ENCODE measurements around the gene SLC39A11.

The SLC39A11 gene

DNA sequence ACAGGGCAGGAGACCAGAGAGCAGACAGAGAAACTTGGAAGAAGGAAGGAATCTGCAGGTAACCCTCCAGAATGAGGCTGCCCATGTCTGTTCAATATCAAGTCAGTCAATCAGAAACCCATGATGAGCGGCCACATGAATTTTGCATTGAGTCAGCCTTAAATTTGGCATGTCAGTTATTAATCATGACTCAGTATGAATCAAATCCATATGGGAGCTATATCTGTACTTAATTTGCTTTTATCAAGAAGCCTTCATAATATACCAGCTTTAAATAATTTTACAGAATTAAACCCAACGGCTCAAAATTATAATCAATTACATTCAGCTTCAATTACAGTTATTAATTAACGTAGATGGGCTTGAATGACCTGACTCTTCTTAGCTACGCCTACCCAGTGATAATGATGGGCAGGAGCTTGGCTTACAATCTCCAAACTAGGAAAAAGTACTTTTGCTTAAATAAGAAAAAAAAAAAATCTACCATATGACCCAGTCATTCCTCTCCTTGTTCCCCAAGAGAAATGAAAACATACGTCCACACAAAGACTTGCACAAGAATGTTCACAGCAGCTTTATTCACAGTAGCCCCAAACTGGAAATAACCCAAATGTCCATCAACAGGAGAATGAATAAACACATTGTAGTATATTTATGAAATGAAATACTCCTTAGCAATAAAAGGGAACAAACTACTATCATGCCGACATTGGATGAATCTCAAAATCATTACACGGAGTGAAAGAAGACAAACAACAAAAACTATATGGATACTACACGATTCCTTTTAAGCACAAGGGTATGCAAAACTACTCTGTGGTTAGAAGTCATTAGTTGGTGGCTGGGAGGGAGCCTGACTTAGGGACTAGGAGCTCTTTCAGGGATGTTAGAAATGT is 48.6 kb downstream of the SLC39A11 start:
- POLR2A ChIA-PET, result no interaction called here
- TF ChIP-seq, protein P1, sequence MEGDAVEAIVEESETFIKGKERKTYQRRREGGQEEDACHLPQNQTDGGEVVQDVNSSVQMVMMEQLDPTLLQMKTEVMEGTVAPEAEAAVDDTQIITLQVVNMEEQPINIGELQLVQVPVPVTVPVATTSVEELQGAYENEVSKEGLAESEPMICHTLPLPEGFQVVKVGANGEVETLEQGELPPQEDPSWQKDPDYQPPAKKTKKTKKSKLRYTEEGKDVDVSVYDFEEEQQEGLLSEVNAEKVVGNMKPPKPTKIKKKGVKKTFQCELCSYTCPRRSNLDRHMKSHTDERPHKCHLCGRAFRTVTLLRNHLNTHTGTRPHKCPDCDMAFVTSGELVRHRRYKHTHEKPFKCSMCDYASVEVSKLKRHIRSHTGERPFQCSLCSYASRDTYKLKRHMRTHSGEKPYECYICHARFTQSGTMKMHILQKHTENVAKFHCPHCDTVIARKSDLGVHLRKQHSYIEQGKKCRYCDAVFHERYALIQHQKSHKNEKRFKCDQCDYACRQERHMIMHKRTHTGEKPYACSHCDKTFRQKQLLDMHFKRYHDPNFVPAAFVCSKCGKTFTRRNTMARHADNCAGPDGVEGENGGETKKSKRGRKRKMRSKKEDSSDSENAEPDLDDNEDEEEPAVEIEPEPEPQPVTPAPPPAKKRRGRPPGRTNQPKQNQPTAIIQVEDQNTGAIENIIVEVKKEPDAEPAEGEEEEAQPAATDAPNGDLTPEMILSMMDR (IDR thresholded peaks at IDR 0.05; ENCODE audit: control extremely low read depth, extremely low read depth, low read depth, missing control alignments), result no peak
- CTCF ChIA-PET, result interaction anchor here (1.1 to 2.0 kb wide), 3 partner anchors 10 to 112 kb away, joined by 3 to 8 read pairs (median 7); no protein-coding TSS in a partner anchor
- DNase-seq (ENCODE audit: extremely low spot score), result no peak

DNA sequence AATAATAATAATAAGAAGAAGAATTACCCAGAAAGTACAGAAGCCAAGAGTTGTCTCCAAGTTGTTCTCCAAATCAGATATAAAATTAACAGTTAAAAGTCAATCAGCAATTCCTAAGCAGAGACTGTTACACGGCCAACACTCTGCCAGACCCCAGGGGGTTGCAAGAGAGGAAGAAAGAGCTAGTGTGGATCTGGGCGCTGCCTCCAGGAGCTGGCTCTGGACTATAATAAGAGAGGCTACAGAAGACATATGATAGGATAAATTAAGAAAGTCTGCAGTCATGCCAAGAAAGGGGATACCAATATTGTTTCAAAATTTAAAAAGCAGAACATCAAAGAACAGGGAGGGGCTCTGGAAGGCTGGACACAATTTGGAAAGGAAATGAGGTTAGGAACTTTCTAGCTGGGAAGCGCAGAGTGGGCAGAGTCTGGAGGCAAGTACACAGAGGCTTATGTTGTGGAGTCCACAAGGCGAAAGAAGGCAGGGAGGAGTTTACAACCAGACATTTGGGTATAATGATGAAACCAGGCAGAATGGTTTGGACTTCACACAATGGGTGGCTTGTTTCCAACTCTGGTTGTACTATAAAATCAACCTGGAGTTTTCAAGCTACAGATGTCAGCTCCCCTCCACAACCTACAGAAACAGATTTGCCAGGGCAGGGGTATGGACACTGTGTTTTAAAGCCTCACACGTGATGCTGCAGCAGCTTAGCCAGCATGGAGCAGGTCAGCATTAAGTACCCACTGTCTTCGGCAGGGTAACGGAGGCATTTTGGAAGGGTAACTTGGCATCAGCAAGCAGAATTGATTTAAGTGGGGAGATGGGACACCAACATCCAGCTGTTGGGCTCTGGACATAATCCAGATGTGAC is 49.4 kb downstream of the SLC39A11 start:
- CTCF ChIA-PET, result interaction anchor here (1.1 to 2.0 kb wide), 3 partner anchors 9 to 113 kb away, joined by 3 to 8 read pairs (median 7); no protein-coding TSS in a partner anchor
- TF ChIP-seq, protein P1 (IDR thresholded peaks at IDR 0.05; ENCODE audit: control extremely low read depth, extremely low read depth, low read depth, missing control alignments), result no peak
- no peak for DNase-seq (ENCODE audit: extremely low spot score)
- POLR2A ChIA-PET, result no interaction called here

DNA sequence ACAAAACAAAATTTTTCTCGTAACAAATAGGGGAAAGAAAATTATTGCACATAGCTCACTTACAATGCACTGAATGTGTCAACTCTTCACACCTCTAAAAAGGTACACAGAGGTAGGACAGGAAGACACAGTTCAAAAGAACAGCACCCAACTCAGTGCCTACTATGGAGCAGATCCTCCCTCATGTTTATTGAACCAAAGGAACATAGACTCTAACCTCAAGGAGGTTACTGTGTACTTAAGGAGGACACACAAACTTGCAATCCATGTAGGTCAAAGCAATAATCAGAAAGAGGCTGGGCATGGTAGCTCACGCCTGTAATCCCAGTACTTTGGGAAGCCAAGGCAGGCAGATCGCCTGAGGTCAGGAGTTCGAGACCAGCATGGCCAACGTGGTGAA is 50.3 kb downstream of the SLC39A11 start:
- TF ChIP-seq, protein P1 (IDR thresholded peaks at IDR 0.05; ENCODE audit: control extremely low read depth, extremely low read depth, low read depth, missing control alignments), result no peak
- no peak for DNase-seq (ENCODE audit: extremely low spot score)
- CTCF ChIA-PET, result interaction anchor here (2.8 kb wide), 1 partner anchor 56 kb away, joined by 11 read pairs; no protein-coding TSS in a partner anchor
- POLR2A ChIA-PET, result no interaction called here

DNA sequence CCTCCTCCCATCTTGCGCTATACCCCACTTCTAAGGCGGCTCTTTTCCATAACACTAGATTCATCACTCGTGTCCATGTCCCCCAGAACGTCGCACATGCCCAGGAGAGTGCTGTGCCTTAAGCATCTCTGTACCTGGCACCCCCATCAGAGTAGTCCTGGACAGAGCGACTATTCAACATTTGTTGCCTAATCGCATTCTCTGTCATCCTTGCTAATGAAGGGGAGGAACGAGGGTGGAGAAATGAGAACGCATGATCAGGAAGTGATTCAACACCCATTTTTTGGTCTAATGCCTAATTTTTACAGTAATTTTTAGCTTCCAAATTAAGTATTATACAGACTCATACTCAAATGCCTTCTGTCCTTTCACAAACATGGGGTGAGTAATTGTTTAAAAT is 53.2 kb downstream of the SLC39A11 start:
- no peak for DNase-seq (ENCODE audit: extremely low spot score)
- TF ChIP-seq, protein P1 (IDR thresholded peaks at IDR 0.05; ENCODE audit: control extremely low read depth, extremely low read depth, low read depth, missing control alignments), result no peak
- POLR2A ChIA-PET, result no interaction called here
- CTCF ChIA-PET, result interaction anchor here (2.8 kb wide), 1 partner anchor 53 kb away, joined by 11 read pairs; no protein-coding TSS in a partner anchor

DNA sequence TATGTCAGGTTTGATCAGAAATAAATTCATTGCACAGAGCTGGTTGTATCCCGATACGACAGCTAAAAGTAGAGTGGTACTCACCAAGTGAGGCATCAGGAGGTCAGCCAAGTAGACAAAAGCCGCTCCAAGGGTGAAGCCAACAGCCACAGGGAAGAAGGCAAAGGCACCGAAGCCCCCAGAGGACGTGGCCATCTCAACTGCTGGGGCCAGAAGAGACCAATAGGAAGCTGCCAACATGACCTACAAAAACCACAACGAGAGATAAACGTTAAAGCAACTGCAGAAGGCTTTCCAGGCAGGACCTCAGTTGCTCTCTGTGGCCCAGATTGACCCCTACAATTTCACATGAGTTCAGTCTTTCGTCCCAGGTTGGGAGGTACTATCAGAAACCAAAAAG is 61.0 kb downstream of the SLC39A11 start:
- CTCF ChIA-PET, result interaction anchor here (1.4 to 2.1 kb wide), 2 partner anchors 46 to 306 kb away, joined by 4 to 8 read pairs; no protein-coding TSS in a partner anchor
- no peak for DNase-seq (ENCODE audit: extremely low spot score)
- POLR2A ChIA-PET, result no interaction called here
- TF ChIP-seq, protein P1 (IDR thresholded peaks at IDR 0.05; ENCODE audit: control extremely low read depth, extremely low read depth, low read depth, missing control alignments), result no peak

DNA sequence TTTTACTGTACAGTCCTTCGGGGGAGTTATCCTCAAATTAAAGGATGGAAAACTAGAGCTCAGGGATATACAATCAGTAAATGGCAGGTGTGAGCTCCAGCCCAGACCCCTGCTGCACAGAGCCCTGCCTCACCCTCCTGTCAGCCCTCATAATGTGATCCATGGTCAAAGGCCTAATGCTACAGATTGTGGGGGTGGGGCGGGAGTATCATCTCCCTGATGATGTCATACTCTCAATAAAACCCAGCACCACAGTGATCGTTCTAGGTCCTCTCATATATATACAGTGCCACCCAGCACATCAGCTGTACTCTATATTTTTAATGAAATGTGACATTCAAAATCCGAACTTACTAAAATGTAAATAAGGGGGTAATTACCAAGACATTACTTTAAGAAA is 61.5 kb downstream of the SLC39A11 start:
- CTCF ChIA-PET, result interaction anchor here (1.4 to 2.1 kb wide), 2 partner anchors 45 to 306 kb away, joined by 4 to 8 read pairs; no protein-coding TSS in a partner anchor
- DNase-seq (ENCODE audit: extremely low spot score), result no peak
- POLR2A ChIA-PET, result no interaction called here
- TF ChIP-seq, protein P1 (IDR thresholded peaks at IDR 0.05; ENCODE audit: control extremely low read depth, extremely low read depth, low read depth, missing control alignments), result no peak

All from GM10248 (cell line).